ENCODE measurements around the gene IDH1.

DNA sequence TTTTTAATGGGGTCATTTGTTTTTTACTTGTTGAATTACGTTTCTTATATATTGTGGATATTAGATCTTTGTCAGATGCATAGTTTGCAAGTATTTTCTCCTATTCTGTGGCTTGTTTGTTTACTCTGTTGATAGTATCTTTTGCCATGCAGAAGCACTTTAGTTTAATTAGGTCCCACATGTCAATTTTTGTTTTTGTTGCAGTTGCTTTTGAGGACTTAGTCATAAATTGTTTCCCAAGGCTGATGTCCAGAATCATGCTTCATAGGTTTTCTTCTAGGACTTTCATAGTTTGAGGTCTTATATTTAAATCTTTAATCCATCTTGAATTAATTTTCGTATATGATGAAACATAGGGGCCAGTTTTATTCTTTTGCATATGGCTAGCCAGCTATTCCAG, 24.4 kb upstream of the IDH1 start:
- TF ChIP-seq POLR2AphosphoS5 (IDR thresholded peaks at IDR 0.05; ENCODE audit: low read depth, low read length) (no peak), TAF1 (IDR thresholded peaks at IDR 0.05; ENCODE audit: borderline replicate concordance, insufficient read depth, low read length) (no peak)
- TF ChIP-seq, protein P1, sequence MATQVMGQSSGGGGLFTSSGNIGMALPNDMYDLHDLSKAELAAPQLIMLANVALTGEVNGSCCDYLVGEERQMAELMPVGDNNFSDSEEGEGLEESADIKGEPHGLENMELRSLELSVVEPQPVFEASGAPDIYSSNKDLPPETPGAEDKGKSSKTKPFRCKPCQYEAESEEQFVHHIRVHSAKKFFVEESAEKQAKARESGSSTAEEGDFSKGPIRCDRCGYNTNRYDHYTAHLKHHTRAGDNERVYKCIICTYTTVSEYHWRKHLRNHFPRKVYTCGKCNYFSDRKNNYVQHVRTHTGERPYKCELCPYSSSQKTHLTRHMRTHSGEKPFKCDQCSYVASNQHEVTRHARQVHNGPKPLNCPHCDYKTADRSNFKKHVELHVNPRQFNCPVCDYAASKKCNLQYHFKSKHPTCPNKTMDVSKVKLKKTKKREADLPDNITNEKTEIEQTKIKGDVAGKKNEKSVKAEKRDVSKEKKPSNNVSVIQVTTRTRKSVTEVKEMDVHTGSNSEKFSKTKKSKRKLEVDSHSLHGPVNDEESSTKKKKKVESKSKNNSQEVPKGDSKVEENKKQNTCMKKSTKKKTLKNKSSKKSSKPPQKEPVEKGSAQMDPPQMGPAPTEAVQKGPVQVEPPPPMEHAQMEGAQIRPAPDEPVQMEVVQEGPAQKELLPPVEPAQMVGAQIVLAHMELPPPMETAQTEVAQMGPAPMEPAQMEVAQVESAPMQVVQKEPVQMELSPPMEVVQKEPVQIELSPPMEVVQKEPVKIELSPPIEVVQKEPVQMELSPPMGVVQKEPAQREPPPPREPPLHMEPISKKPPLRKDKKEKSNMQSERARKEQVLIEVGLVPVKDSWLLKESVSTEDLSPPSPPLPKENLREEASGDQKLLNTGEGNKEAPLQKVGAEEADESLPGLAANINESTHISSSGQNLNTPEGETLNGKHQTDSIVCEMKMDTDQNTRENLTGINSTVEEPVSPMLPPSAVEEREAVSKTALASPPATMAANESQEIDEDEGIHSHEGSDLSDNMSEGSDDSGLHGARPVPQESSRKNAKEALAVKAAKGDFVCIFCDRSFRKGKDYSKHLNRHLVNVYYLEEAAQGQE (IDR thresholded peaks at IDR 0.05; ENCODE audit: insufficient read depth in 1 of 2, low read depth in 2 of 2, low read length in 2 of 2) = no peak
